K562 (cell line): Measurements from ENCODE around the gene ZFX. TPM values are rescaled to one million over a fixed set of nuclear protein-coding genes. Genes with fewer than 3 reads are reported as not detected.

Source experiments
- ASH1L ChIP-seq: fragments of 450-650 bp; IDR thresholded peaks from 2 replicates; pipeline ENCODE4 v1.6.1; 2018; ENCODE audit warnings: borderline replicate concordance, mild to moderate bottlenecking, low read depth; ENCODE audit not compliant: partially characterized antibody
- CXXC5 ChIP-seq: fragments of 250-450 bp; sonication (Bioruptor Pico); IDR thresholded peaks from 2 replicates; pipeline ENCODE4 v1.8.0; 2022; ENCODE audit warnings: inconsistent platforms, mild to moderate bottlenecking, moderate library complexity
- EGR1 ChIP-seq: fragments of 450-650 bp; conservative IDR thresholded peaks from 2 replicates; pipeline ENCODE4 v1.6.1; 2017; ENCODE audit warnings: mild to moderate bottlenecking
- KLF13 ChIP-seq: fragments of 450-650 bp; IDR thresholded peaks from 2 replicates; pipeline ENCODE4 v1.6.1; 2016; ENCODE audit warnings: missing genetic modification characterization, low read depth, mild to moderate bottlenecking, missing compliant biosample characterization, moderate library complexity, borderline replicate concordance
- MEIS2 ChIP-seq: fragments of 450-650 bp; IDR thresholded peaks from 2 replicates; pipeline ENCODE4 v1.6.1; 2014; ENCODE audit warnings: mild to moderate bottlenecking; ENCODE audit not compliant: partially characterized antibody
- PHB ChIP-seq: fragments of 250-450 bp; sonication (Bioruptor Pico); IDR thresholded peaks from 2 replicates; pipeline ENCODE4 v1.5.0; 2021
- PRPF4 ChIP-seq: fragments of 200-400 bp; formaldehyde crosslinking; IDR thresholded peaks from one replicate; pipeline ENCODE4 v1.6.1; 2017; ENCODE audit warnings: low read length, low read depth, mild to moderate bottlenecking; ENCODE audit not compliant: insufficient read depth, poor library complexity, severe bottlenecking
- SMARCC2 ChIP-seq: fragments of 450-650 bp; IDR thresholded peaks from 2 replicates; pipeline ENCODE4 v1.6.1; 2017; ENCODE audit warnings: antibody characterized with exemption, moderate library complexity, mild to moderate bottlenecking, low read depth
- VEZF1 ChIP-seq: fragments of 200-800 bp; sonication (Bioruptor generic); IDR thresholded peaks from 2 replicates; pipeline ENCODE4 v1.6.1; 2017; ENCODE audit warnings: missing genetic modification characterization, missing compliant biosample characterization
- ZBTB40 ChIP-seq, 2 experiments: fragments of 450-650 bp in 1 of 2; sonication (generic) in 1 of 2; formaldehyde crosslinking in 1 of 2; IDR thresholded peaks; 2 replicates each; pipeline versions ENCODE4 v1.7.1 to v1.9.0; 2016 to 2022; ENCODE audit warnings: inconsistent platforms in 1 of 2, mild to moderate bottlenecking in 1 of 2, missing genetic modification reagents in 1 of 2
- ZNF184 ChIP-seq: sonication (generic); formaldehyde crosslinking; IDR thresholded peaks from 2 replicates; pipeline ENCODE4 v1.5.0; 2020; ENCODE audit warnings: missing genetic modification reagents
- polyA plus RNA-seq, 8 experiments: library from polyadenylated mRNA; depleted of rRNA in 4 of 8; stranded (reverse) in 5 of 8; unstranded in 3 of 8; fragments of >200 nt; fragmentation: Nextera tagmentation in 2 of 8; fragmentation: Illumina TruSeq in 1 of 8; extraction: Ambion mirVana in 2 of 8; extraction: Trizol in 1 of 8; gene quantifications; 2 replicates each; pipeline versions ENCODE4 v1.2.1 to v1.2.3, GENCODE V29; 2011 to 2014; ENCODE audit warnings: inconsistent platforms in 1 of 8, missing spikeins in 1 of 8
- total RNA-seq, 7 experiments: library from RNA; depleted of rRNA in 6 of 7; stranded (reverse); fragments of >200 nt in 6 of 7; fragmentation: Illumina TruSeq in 2 of 7; extraction: Trizol in 2 of 7; gene quantifications; 2 replicates each; pipeline versions ENCODE4 v1.2.1 to v1.2.3, GENCODE V29; 2011 to 2021; ENCODE audit warnings: low replicate concordance in 1 of 7
- TF ChIP-seq, protein P1 (sequence below), 2 experiments: IDR thresholded peaks in 1 of 2; conservative IDR thresholded peaks in 1 of 2; 2 replicates each; pipeline ENCODE4 v1.6.1; 2016; ENCODE audit warnings: low read depth in 2 of 2, mild to moderate bottlenecking in 1 of 2, missing compliant biosample characterization in 1 of 2, missing genetic modification characterization in 1 of 2, moderate library complexity in 1 of 2

ZFX gene
- total and polyA plus RNA-seq, 9 of the 15 experiments (the other 6 are each of a cell fraction or from before 2014, with no cell fraction given): 5.3 to 25.2 (median 11.4) TPM

- TF ChIP-seq SMARCC2 (no peak), MEIS2 (peak; percentile 50), VEZF1 (CRISPR knock-in tag) (peak; percentile 24; the same call in 1 of the 2 replicates), PRPF4 (no peak), ASH1L (no peak), PHB (CRISPR knock-in tag) (no peak), KLF13 (tag) (no peak), EGR1 (peak; percentile 24; the same call in 1 of the 2 replicates), CXXC5 (CRISPR knock-in tag) (no peak), ZBTB40 (IDR thresholded peaks at IDR 0.05) (peak; percentile 41; the same call in 1 of the 2 replicates), ZBTB40 (CRISPR knock-in tag; IDR thresholded peaks at IDR 0.05) (no peak), ZNF184 (no peak)
- TF ChIP-seq, protein P1, sequence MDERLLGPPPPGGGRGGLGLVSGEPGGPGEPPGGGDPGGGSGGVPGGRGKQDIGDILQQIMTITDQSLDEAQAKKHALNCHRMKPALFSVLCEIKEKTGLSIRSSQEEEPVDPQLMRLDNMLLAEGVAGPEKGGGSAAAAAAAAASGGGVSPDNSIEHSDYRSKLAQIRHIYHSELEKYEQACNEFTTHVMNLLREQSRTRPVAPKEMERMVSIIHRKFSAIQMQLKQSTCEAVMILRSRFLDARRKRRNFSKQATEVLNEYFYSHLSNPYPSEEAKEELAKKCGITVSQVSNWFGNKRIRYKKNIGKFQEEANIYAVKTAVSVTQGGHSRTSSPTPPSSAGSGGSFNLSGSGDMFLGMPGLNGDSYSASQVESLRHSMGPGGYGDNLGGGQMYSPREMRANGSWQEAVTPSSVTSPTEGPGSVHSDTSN (CRISPR knock-in tag; IDR thresholded peaks at IDR 0.05; ENCODE audit: low read depth): no peak
- TF ChIP-seq, protein P1 (tag; conservative IDR thresholded peaks at IDR 0.05; ENCODE audit: low read depth): peak; percentile 54
These were observed 786 bp upstream of the ZFX start (continued) for GRCh38 chrX:24148535-24149350.
